ENCODE data around the gene OR6N2.

GRCh38 chr1:158818975-158819431 lies 38.0 kb upstream of the OR6N2 start:
- TF ChIP-seq, protein P1, sequence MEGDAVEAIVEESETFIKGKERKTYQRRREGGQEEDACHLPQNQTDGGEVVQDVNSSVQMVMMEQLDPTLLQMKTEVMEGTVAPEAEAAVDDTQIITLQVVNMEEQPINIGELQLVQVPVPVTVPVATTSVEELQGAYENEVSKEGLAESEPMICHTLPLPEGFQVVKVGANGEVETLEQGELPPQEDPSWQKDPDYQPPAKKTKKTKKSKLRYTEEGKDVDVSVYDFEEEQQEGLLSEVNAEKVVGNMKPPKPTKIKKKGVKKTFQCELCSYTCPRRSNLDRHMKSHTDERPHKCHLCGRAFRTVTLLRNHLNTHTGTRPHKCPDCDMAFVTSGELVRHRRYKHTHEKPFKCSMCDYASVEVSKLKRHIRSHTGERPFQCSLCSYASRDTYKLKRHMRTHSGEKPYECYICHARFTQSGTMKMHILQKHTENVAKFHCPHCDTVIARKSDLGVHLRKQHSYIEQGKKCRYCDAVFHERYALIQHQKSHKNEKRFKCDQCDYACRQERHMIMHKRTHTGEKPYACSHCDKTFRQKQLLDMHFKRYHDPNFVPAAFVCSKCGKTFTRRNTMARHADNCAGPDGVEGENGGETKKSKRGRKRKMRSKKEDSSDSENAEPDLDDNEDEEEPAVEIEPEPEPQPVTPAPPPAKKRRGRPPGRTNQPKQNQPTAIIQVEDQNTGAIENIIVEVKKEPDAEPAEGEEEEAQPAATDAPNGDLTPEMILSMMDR (IDR thresholded peaks at IDR 0.05; ENCODE audit: low read depth, low read length, poor library complexity, severe bottlenecking), result no peak
- TF ChIP-seq EZH2phosphoT487 (IDR thresholded peaks at IDR 0.05; ENCODE audit: borderline replicate concordance, low read length), result no peak

Data from DOHH2 (cell line).